ENCODE data around the gene ANKRD13D.

DNA sequence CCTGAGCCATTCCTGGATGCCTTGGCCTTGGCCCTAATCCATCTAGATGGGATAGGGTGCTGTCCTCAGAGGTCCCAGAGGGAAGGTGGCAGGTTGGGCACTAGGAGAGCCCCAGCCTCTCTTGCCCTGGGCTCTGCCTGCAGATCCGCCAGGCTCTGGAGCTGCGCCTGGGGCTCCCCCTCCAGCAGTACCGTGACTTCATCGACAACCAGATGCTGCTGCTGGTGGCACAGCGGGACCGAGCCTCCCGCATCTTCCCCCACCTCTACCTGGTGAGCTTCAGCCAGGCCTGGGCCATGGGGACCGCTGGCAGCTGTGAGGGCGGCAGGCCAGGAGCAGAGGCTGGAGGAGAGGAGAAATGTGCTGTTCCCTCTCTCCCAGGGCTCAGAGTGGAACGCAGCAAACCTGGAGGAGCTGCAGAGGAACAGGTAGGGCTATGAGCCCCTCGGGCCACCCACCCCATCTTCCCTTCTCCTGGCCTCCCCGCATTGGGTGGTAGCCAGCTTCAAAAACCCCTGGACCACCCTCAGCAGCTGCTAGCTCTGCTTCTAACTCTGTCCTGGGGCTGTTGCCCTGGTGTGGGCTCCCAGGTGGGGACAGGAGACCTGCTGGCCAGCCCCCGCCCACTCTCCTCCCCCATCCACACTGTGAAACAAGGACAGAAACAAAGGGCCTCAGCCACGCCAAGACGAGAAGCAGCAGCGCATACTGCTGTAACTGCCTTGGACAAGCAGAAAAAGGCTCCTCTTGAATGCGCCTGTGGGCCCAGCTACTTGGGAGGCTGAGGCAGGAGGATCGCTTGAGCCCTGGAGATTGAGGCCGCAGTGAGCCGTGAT lies 19.1 kb downstream of the ANKRD13D start:
- TF ChIP-seq POLR2A (IDR thresholded peaks at IDR 0.05) = no peak
- TF ChIP-seq, protein P1, sequence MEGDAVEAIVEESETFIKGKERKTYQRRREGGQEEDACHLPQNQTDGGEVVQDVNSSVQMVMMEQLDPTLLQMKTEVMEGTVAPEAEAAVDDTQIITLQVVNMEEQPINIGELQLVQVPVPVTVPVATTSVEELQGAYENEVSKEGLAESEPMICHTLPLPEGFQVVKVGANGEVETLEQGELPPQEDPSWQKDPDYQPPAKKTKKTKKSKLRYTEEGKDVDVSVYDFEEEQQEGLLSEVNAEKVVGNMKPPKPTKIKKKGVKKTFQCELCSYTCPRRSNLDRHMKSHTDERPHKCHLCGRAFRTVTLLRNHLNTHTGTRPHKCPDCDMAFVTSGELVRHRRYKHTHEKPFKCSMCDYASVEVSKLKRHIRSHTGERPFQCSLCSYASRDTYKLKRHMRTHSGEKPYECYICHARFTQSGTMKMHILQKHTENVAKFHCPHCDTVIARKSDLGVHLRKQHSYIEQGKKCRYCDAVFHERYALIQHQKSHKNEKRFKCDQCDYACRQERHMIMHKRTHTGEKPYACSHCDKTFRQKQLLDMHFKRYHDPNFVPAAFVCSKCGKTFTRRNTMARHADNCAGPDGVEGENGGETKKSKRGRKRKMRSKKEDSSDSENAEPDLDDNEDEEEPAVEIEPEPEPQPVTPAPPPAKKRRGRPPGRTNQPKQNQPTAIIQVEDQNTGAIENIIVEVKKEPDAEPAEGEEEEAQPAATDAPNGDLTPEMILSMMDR (IDR thresholded peaks at IDR 0.05) = no peak

All from transverse colon (tissue), 3 donors.